A549 (cell line): ENCODE measurements around the gene PARP11.

ENCODE experiments used
- BHLHE40 ChIP-seq: IDR thresholded peaks from 2 replicates; pipeline ENCODE4 v1.6.1; 2012; ENCODE audit warnings: low read depth, low read length, inconsistent platforms
- CEBPB ChIP-seq, 2 experiments: fragments of >200 bp in 1 of 2; sonication (Bioruptor Twin) in 1 of 2; formaldehyde crosslinking in 1 of 2; IDR thresholded peaks; 2 replicates each; pipeline ENCODE4 v1.6.1; 2012 to 2016
- CHD2 ChIP-seq: fragments of 150-350 bp; IDR thresholded peaks from 2 replicates; pipeline ENCODE4 v1.6.1; 2014; ENCODE audit warnings: low read length; ENCODE audit not compliant: partially characterized antibody
- CHD4 ChIP-seq: fragments of 200-600 bp; sonication (generic); IDR thresholded peaks from 2 replicates; pipeline ENCODE4 v1.6.1; 2016; ENCODE audit warnings: antibody characterized with exemption, mild to moderate bottlenecking, borderline replicate concordance
- JUN ChIP-seq, 2 experiments: fragments of >200 bp; sonication (Bioruptor Twin); formaldehyde crosslinking; IDR thresholded peaks; 2 replicates in 1 of 2; 3 replicates in 1 of 2; pipeline ENCODE4 v1.6.1; 2016 to 2017
- KDM1A ChIP-seq: fragments of 200-600 bp; sonication (generic); IDR thresholded peaks from 2 replicates; pipeline ENCODE4 v1.6.1; 2016; ENCODE audit warnings: low read depth, mild to moderate bottlenecking
- POLR2A ChIP-seq: IDR thresholded peaks from 2 replicates; pipeline ENCODE4 v1.6.1; 2012; ENCODE audit warnings: mild to moderate bottlenecking, low read length
- RAD21 ChIP-seq, 2 experiments: fragments of >200 bp in 1 of 2; sonication (Bioruptor Twin) in 1 of 2; formaldehyde crosslinking in 1 of 2; IDR thresholded peaks in 1 of 2; conservative IDR thresholded peaks in 1 of 2; 2 replicates in 1 of 2; 3 replicates in 1 of 2; pipeline ENCODE4 v1.6.1; 2012 to 2018; ENCODE audit warnings: inconsistent platforms in 1 of 2
- TP53 ChIP-seq: fragments of 250-450 bp; sonication (Bioruptor Pico); IDR thresholded peaks from 2 replicates; pipeline ENCODE4 v1.5.0; 2021; ENCODE audit warnings: mild to moderate bottlenecking, moderate library complexity
- ZNF302 ChIP-seq: fragments of 250-450 bp; sonication (Bioruptor Pico); IDR thresholded peaks from 2 replicates; pipeline ENCODE4 v1.9.0; 2021; ENCODE audit warnings: inconsistent platforms, mild to moderate bottlenecking, moderate library complexity
- TF ChIP-seq, protein P1 (sequence below): fragments of >200 bp; sonication (Bioruptor Twin); formaldehyde crosslinking; IDR thresholded peaks from 3 replicates; pipeline ENCODE4 v1.5.1; 2016
- TF ChIP-seq, protein P2 (sequence below): fragments of 200-600 bp; sonication (generic); IDR thresholded peaks from 2 replicates; pipeline ENCODE4 v1.6.1; 2016; ENCODE audit warnings: antibody characterized with exemption, mild to moderate bottlenecking, moderate library complexity
- TF ChIP-seq, protein P3 (sequence below): fragments of 450-650 bp; IDR thresholded peaks from 2 replicates; pipeline ENCODE4 v1.6.1; 2014; ENCODE audit warnings: antibody characterized with exemption
- TF ChIP-seq, protein P4 (sequence below): IDR thresholded peaks from 2 replicates; pipeline ENCODE4 v1.6.1; 2012

DNA sequence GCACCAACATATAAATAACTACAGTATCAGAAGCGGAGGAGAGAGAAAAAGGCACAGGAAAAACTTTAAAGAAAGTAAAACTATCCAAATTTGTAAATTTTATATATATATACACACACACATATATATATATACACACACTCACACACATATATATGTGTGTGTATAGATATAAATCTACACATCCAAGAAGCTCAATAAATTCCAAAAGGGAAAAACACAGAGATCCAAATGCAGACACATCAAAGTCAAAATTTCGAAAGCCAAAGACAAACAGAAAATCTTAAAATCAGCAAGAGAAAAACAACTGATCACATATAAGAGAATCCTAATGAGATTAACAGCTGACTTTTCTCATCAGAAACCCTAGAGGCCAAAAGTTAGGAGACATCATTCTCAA is 37.3 kb downstream of the PARP11 start:
- TF ChIP-seq, protein P1, sequence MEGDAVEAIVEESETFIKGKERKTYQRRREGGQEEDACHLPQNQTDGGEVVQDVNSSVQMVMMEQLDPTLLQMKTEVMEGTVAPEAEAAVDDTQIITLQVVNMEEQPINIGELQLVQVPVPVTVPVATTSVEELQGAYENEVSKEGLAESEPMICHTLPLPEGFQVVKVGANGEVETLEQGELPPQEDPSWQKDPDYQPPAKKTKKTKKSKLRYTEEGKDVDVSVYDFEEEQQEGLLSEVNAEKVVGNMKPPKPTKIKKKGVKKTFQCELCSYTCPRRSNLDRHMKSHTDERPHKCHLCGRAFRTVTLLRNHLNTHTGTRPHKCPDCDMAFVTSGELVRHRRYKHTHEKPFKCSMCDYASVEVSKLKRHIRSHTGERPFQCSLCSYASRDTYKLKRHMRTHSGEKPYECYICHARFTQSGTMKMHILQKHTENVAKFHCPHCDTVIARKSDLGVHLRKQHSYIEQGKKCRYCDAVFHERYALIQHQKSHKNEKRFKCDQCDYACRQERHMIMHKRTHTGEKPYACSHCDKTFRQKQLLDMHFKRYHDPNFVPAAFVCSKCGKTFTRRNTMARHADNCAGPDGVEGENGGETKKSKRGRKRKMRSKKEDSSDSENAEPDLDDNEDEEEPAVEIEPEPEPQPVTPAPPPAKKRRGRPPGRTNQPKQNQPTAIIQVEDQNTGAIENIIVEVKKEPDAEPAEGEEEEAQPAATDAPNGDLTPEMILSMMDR, result no peak
- TF ChIP-seq ZNF302 (no peak), CHD2 (no peak), TP53 (CRISPR knock-in tag) (no peak), BHLHE40 (no peak), KDM1A (no peak), RAD21 (conservative IDR thresholded peaks at IDR 0.05 in 1 of 2, IDR thresholded peaks at IDR 0.05 in 1 of 2) (no peak), CEBPB (IDR thresholded peaks at IDR 0.05) (no peak), CHD4 (no peak), POLR2A (no peak), JUN (IDR thresholded peaks at IDR 0.05) (no peak)
- TF ChIP-seq, protein P2, sequence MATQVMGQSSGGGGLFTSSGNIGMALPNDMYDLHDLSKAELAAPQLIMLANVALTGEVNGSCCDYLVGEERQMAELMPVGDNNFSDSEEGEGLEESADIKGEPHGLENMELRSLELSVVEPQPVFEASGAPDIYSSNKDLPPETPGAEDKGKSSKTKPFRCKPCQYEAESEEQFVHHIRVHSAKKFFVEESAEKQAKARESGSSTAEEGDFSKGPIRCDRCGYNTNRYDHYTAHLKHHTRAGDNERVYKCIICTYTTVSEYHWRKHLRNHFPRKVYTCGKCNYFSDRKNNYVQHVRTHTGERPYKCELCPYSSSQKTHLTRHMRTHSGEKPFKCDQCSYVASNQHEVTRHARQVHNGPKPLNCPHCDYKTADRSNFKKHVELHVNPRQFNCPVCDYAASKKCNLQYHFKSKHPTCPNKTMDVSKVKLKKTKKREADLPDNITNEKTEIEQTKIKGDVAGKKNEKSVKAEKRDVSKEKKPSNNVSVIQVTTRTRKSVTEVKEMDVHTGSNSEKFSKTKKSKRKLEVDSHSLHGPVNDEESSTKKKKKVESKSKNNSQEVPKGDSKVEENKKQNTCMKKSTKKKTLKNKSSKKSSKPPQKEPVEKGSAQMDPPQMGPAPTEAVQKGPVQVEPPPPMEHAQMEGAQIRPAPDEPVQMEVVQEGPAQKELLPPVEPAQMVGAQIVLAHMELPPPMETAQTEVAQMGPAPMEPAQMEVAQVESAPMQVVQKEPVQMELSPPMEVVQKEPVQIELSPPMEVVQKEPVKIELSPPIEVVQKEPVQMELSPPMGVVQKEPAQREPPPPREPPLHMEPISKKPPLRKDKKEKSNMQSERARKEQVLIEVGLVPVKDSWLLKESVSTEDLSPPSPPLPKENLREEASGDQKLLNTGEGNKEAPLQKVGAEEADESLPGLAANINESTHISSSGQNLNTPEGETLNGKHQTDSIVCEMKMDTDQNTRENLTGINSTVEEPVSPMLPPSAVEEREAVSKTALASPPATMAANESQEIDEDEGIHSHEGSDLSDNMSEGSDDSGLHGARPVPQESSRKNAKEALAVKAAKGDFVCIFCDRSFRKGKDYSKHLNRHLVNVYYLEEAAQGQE, result no peak
- TF ChIP-seq, protein P3, sequence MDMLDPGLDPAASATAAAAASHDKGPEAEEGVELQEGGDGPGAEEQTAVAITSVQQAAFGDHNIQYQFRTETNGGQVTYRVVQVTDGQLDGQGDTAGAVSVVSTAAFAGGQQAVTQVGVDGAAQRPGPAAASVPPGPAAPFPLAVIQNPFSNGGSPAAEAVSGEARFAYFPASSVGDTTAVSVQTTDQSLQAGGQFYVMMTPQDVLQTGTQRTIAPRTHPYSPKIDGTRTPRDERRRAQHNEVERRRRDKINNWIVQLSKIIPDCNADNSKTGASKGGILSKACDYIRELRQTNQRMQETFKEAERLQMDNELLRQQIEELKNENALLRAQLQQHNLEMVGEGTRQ, result no peak
- TF ChIP-seq, protein P4, sequence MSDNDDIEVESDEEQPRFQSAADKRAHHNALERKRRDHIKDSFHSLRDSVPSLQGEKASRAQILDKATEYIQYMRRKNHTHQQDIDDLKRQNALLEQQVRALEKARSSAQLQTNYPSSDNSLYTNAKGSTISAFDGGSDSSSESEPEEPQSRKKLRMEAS, result no peak
